Large intestine (tissue), 12 donors: Measurements from ENCODE around the gene TTLL13. TPM values are rescaled to one million over a fixed set of nuclear protein-coding genes. Genes with fewer than 3 reads are reported as not detected.

ENCODE experiments used
- DNase-seq, 2 donors: peaks; one replicate each; pipeline versions ENCODE4 v3.0.0 to v3.0.0-alpha.2; 2013
- H3K27ac ChIP-seq: one replicate; pipeline ENCODE4 v1.5.1; 2013; ENCODE audit warnings: low read length
- H3K27me3 ChIP-seq: 2 replicates; pipeline ENCODE4 v1.6.1; 2013; ENCODE audit warnings: low read length; ENCODE audit not compliant: control insufficient read depth, insufficient read depth
- H3K36me3 ChIP-seq: 2 replicates; pipeline ENCODE4 v1.6.1; 2013; ENCODE audit warnings: low read length; ENCODE audit not compliant: control insufficient read depth, insufficient read depth
- H3K4me1 ChIP-seq: one replicate; pipeline ENCODE4 v1.6.1; 2013; ENCODE audit warnings: low read length; ENCODE audit not compliant: control insufficient read depth, insufficient read depth
- H3K4me3 ChIP-seq: one replicate; pipeline ENCODE4 v1.5.1; 2013; ENCODE audit warnings: low read length
- H3K9me3 ChIP-seq: one replicate; pipeline ENCODE4 v1.6.1; 2013; ENCODE audit warnings: mild to moderate bottlenecking, low read depth, low read length, moderate library complexity; ENCODE audit not compliant: control insufficient read depth
- WGBS: methylation state at CpG from one replicate; pipeline ENCODE4 v1.1.5; 2013; ENCODE audit warnings: low lambda C conversion rate; ENCODE audit not compliant: insufficient coverage; 5-methylcytosine and 5-hydroxymethylcytosine counted together
- long read RNA-seq, 11 donors: transcript quantifications; one replicate each; lab custom pipeline, GENCODE V29; 2026
- polyA plus RNA-seq: library from polyadenylated mRNA; unstranded; fragments of 120-200 nt; gene quantifications from one replicate; pipeline ENCODE4 v1.2.1, GENCODE V29; 2013

The TTLL13 gene
- polyA plus RNA-seq, result 0.33 TPM
- long read RNA-seq, donor 1, result 0 reads
- long read RNA-seq, donor 2, result 0 reads
- long read RNA-seq, donor 3, result 0 reads
- long read RNA-seq, donor 4, result 0 reads
- long read RNA-seq, donor 5, result 0 reads
- long read RNA-seq, donor 6, result 0 reads
- long read RNA-seq, donor 7, result 0 reads
- long read RNA-seq, donor 8, result 0 reads
- long read RNA-seq, donor 9, result 0 reads
- long read RNA-seq, donor 10, result 0 reads
- long read RNA-seq, donor 11, result 0 reads

- peak; percentile 93 to 94 for DNase-seq
- WGBS, result no CpG with 5 or more reads among the region's 44 CpGs
- Histone ChIP-seq H3K4me3 (peak within 1 kb of the TSS; percentile 82), H3K4me1 (peaks cover 3% of the 10 kb centered on the region), H3K27me3 (no peaks in the 10 kb centered on the region), H3K36me3 (no peaks in the 10 kb centered on the region), H3K9me3 (no peaks in the 10 kb centered on the region), H3K27ac (peak within 1 kb of the TSS; percentile 48)
Measured at GRCh38 chr15:90249203-90249863, at the start of gene TTLL13. TTLL13 (plus strand) TSS chr15:90249556; CDS start chr15:90250631, 1,075 bp downstream.

- peak in 1 of 2 donors; percentile 37 for DNase-seq
- peak overlapping the region; percentile 90 for H3K4me3 ChIP-seq
- H3K4me1 ChIP-seq, result peaks cover 15% of the 10 kb centered on the region
- no peaks in the 10 kb centered on the region for H3K27me3 ChIP-seq
- H3K36me3 ChIP-seq, result peaks cover 17% of the 10 kb centered on the region
- WGBS, result no CpG with 5 or more reads among the region's 24 CpGs
- no peaks in the 10 kb centered on the region for H3K9me3 ChIP-seq
- peak overlapping the region; percentile 76 for H3K27ac ChIP-seq
Measured at GRCh38 chr15:90200534-90201129, 48.7 kb upstream of the TTLL13 start.

- peak within 1 kb of the TSS; percentile 90 for H3K4me3 ChIP-seq
- H3K27me3 ChIP-seq, result no peaks in the 10 kb centered on the region
- no peaks in the 10 kb centered on the region for H3K9me3 ChIP-seq
- peaks cover 15% of the 10 kb centered on the region for H3K4me1 ChIP-seq
- H3K27ac ChIP-seq, result peak within 1 kb of the TSS; percentile 76
- H3K36me3 ChIP-seq, result peaks cover 24% of the 10 kb centered on the region
- WGBS, result no CpG with 5 or more reads among the region's 88 CpGs
- DNase-seq, result peak; percentile 80 to 87
Measured at GRCh38 chr15:90201130-90201943, 48.0 kb upstream of the TTLL13 start, which contains the start of gene SEMA4B. SEMA4B (plus strand) TSS chr15:90201330; CDS start chr15:90201579, 249 bp downstream.

- Histone ChIP-seq H3K4me1 (peaks cover 15% of the 10 kb centered on the region), H3K27me3 (no peaks in the 10 kb centered on the region), H3K9me3 (no peaks in the 10 kb centered on the region), H3K4me3 (peak overlapping the region; percentile 90), H3K27ac (peak overlapping the region; percentile 67), H3K36me3 (peaks cover 30% of the 10 kb centered on the region)
- no CpG with 5 or more reads among the region's 25 CpGs for WGBS
- DNase-seq, result peak in 1 of 2 donors; percentile 45
Measured at GRCh38 chr15:90201944-90202375, 47.4 kb upstream of the TTLL13 start.

GRCh38 chr15:90202929-90203328 is 46.4 kb upstream of the TTLL13 start:
- no peak overlapping the region for H3K27ac ChIP-seq
- peaks cover 15% of the 10 kb centered on the region for H3K4me1 ChIP-seq
- no peaks in the 10 kb centered on the region for H3K27me3 ChIP-seq
- peak overlapping the region; percentile 90 for H3K4me3 ChIP-seq
- no CpG with 5 or more reads among the region's 4 CpGs for WGBS
- peaks cover 36% of the 10 kb centered on the region for H3K36me3 ChIP-seq
- no peak for DNase-seq
- no peaks in the 10 kb centered on the region for H3K9me3 ChIP-seq

- no CpG with 5 or more reads among the region's 7 CpGs for WGBS
- Histone ChIP-seq H3K4me1 (peaks cover 15% of the 10 kb centered on the region), H3K9me3 (no peaks in the 10 kb centered on the region), H3K36me3 (peaks cover 36% of the 10 kb centered on the region), H3K27me3 (no peaks in the 10 kb centered on the region), H3K27ac (no peak overlapping the region), H3K4me3 (no peak overlapping the region)
- no peak for DNase-seq
Measured at GRCh38 chr15:90203473-90203872, 45.9 kb upstream of the TTLL13 start.

GRCh38 chr15:90203922-90204321 is 45.4 kb upstream of the TTLL13 start:
- H3K9me3 ChIP-seq, result no peaks in the 10 kb centered on the region
- no CpG with 5 or more reads among the region's 8 CpGs for WGBS
- peaks cover 15% of the 10 kb centered on the region for H3K4me1 ChIP-seq
- H3K27me3 ChIP-seq, result no peaks in the 10 kb centered on the region
- H3K4me3 ChIP-seq, result no peak overlapping the region
- peaks cover 36% of the 10 kb centered on the region for H3K36me3 ChIP-seq
- DNase-seq, result no peak
- H3K27ac ChIP-seq, result no peak overlapping the region

GRCh38 chr15:90205050-90205848 is 44.1 kb upstream of the TTLL13 start:
- Histone ChIP-seq H3K27me3 (no peaks in the 10 kb centered on the region), H3K4me3 (no peak overlapping the region), H3K36me3 (peaks cover 45% of the 10 kb centered on the region), H3K27ac (no peak overlapping the region), H3K9me3 (no peaks in the 10 kb centered on the region), H3K4me1 (peaks cover 15% of the 10 kb centered on the region)
- DNase-seq, result no peak
- no CpG with 5 or more reads among the region's 10 CpGs for WGBS

GRCh38 chr15:90205886-90206285 is 43.5 kb upstream of the TTLL13 start:
- H3K9me3 ChIP-seq, result no peaks in the 10 kb centered on the region
- H3K27me3 ChIP-seq, result no peaks in the 10 kb centered on the region
- no peak overlapping the region for H3K4me3 ChIP-seq
- H3K4me1 ChIP-seq, result peaks cover 14% of the 10 kb centered on the region
- peaks cover 50% of the 10 kb centered on the region for H3K36me3 ChIP-seq
- no peak overlapping the region for H3K27ac ChIP-seq
- DNase-seq, result no peak
- WGBS, result no CpG with 5 or more reads among the region's 5 CpGs
